ENCODE data around the gene ERP29. TPM values are rescaled to one million over a fixed set of nuclear protein-coding genes. Genes with fewer than 3 reads are reported as not detected.

The ERP29 gene
- total RNA-seq, 4 donors from 2014 or later: 18.6 to 47.9 (median 44.1) TPM

- no peak for TF ChIP-seq CTCF (IDR thresholded peaks at IDR 0.05; ENCODE audit: low read depth)
Observed at GRCh38 chr12:112032292-112032691, 19.1 kb downstream of the ERP29 start.

- TF ChIP-seq CTCF (IDR thresholded peaks at IDR 0.05; ENCODE audit: low read depth): no peak
Observed at GRCh38 chr12:112035219-112035785, 22.1 kb downstream of the ERP29 start.

- no peak for TF ChIP-seq CTCF (IDR thresholded peaks at IDR 0.05; ENCODE audit: low read depth)
Observed at GRCh38 chr12:112046003-112046402, 32.8 kb downstream of the ERP29 start.

GRCh38 chr12:112049351-112049750 is 36.1 kb downstream of the ERP29 start:
- no peak for TF ChIP-seq CTCF (IDR thresholded peaks at IDR 0.05; ENCODE audit: low read depth)

- no peak for TF ChIP-seq CTCF (IDR thresholded peaks at IDR 0.05; ENCODE audit: low read depth)
Observed at GRCh38 chr12:112061137-112061536, 47.9 kb downstream of the ERP29 start.

- TF ChIP-seq CTCF (IDR thresholded peaks at IDR 0.05; ENCODE audit: low read depth): no peak
Observed at GRCh38 chr12:112063273-112063672, 50.0 kb downstream of the ERP29 start.

- no peak for TF ChIP-seq CTCF (IDR thresholded peaks at IDR 0.05; ENCODE audit: low read depth)
Observed at GRCh38 chr12:112066566-112066965, 53.3 kb downstream of the ERP29 start.

Small RNAs within 50 kb of the gene (small RNA-seq; reads per million reads assigned to genes)
- gene AC004024.1 (not detected), gene MIR3657 (not detected), gene RF00019 (0.49 reads per million)

Other genes with a start within 250 kb of the ERP29 start
- gene ALDH2, start 246.5 kb upstream of the ERP29 start, total RNA-seq: 100 to 1,000 TPM; 191 to 418 (median 305) TPM
- gene MAPKAPK5, start 171.2 kb upstream of the ERP29 start, total RNA-seq: 10 to 100 TPM; 31.9 to 52.2 (median 43.1) TPM
- 10 to 100 TPM; 10.5 to 17.9 (median 14.5) TPM for gene TMEM116, start 261 bp upstream of the ERP29 start, total RNA-seq
- 10 to 100 TPM; 19.2 to 31.8 (median 26.4) TPM for gene NAA25, start 95.4 kb downstream of the ERP29 start, total RNA-seq
- 10 to 100 TPM; 16.8 to 40.6 (median 27.3) TPM for gene TRAFD1, start 112.1 kb downstream of the ERP29 start, total RNA-seq

Measured in subcutaneous adipose tissue (tissue), 4 donors.